Endothelial cell of umbilical vein (primary cell): ENCODE measurements around the gene ZC3H18.

Experiments
- CTCF ChIP-seq, 2 donors: IDR thresholded peaks; 1 replicate in 1 of 2; 2 replicates in 1 of 2; pipeline ENCODE4 v1.5.1; 2011; ENCODE audit warnings: low read length in 2 of 2, mild to moderate bottlenecking in 2 of 2, moderate library complexity in 2 of 2, control low read depth in 1 of 2, inconsistent platforms in 1 of 2, low read depth in 1 of 2; ENCODE audit not compliant: insufficient read depth in 1 of 2; ENCODE audit errors: extremely low read depth in 1 of 2
- POLR2A ChIP-seq: IDR thresholded peaks from 2 replicates; pipeline ENCODE4 v1.6.1; 2012; ENCODE audit warnings: low read depth, mild to moderate bottlenecking, control low read depth, low read length
- POLR2AphosphoS5 ChIP-seq: IDR thresholded peaks from 2 replicates; pipeline ENCODE4 v1.6.1; 2012; ENCODE audit warnings: low read depth, mild to moderate bottlenecking, control low read depth, low read length, moderate library complexity; ENCODE audit not compliant: insufficient read depth

DNA sequence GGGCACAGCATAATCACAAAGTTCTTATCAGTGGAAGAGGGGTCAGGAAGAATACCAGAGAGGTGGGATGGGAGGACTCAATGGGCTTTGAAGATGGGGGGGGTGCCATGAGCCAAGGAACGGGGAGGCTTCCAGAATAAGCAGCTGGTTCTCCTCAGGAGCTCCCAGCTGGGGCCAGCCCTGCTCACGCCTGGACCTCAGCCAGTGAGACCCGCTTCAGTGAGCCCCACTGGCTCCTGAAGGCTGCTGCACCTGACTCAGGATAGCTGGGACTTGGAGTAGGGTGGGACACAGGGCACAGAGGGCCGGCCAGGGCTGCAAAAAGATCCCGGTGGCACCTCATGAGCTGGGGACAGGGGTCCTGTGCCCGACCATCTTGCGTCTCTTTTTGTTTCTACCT is 24.4 kb upstream of the ZC3H18 start:
- TF ChIP-seq CTCF (IDR thresholded peaks at IDR 0.05; ENCODE audit: extremely low read depth in 1 of 2, insufficient read depth in 1 of 2, low read depth in 1 of 2, low read length in 2 of 2) (no peak), POLR2AphosphoS5 (no peak), POLR2A (no peak)
